IMR-90 (cell line): ENCODE measurements around the gene DDA1. TPM values are rescaled to one million over a fixed set of nuclear protein-coding genes. Genes with fewer than 3 reads are reported as not detected.

ENCODE experiments used
- ATAC-seq: fragments of 200-7000 bp; cut with Tn5 transposase; 2 replicates; pipeline ENCODE4 v1.9.1; 2020; ENCODE audit warnings: low read depth, mild to moderate bottlenecking, moderate library complexity
- BruUV-seq: library from RNA; stranded (reverse); fragments of 400-500 nt; replicated peaks from 2 replicates; lab custom pipeline; 2021; lab: Mats Ljungman, UMichigan
- CTCF ChIA-PET: fragments of 300-600 bp; formaldehyde crosslinking; extraction: SDS; loops from one replicate; lab custom pipeline; 2021; ENCODE audit warnings: antibody characterized with exemption; lab: Yijun Ruan, JAX
- POLR2A ChIA-PET: fragments of 300-600 bp; sonication (Branson Sonifier 250); formaldehyde crosslinking; loops from one replicate; lab custom pipeline; 2022; ENCODE audit warnings: antibody characterized with exemption; ENCODE audit not compliant: unreplicated experiment; lab: Charles Lee
- DNase-seq: peaks from one replicate; pipeline ENCODE4 v3.0.0; 2013
- H2AFZ ChIP-seq: replicated peaks from 2 replicates; pipeline ENCODE3; 2013; ENCODE audit warnings: low read length, mild to moderate bottlenecking; ENCODE audit not compliant: poor library complexity
- H2AK5ac ChIP-seq: 2 replicates; pipeline ENCODE4 v1.6.1; 2013; ENCODE audit warnings: low read depth, low read length, inconsistent platforms
- H2AK9ac ChIP-seq: replicated peaks from 2 replicates; pipeline ENCODE3; 2013; ENCODE audit warnings: mild to moderate bottlenecking, low read depth, low read length, moderate library complexity; ENCODE audit not compliant: poor library complexity
- H2BK120ac ChIP-seq: 2 replicates; pipeline ENCODE4 v1.6.1; 2013; ENCODE audit warnings: low read depth, low read length, inconsistent platforms
- H2BK15ac ChIP-seq: 3 replicates; pipeline ENCODE4 v1.6.1; 2013; ENCODE audit warnings: low read depth, low read length, inconsistent platforms
- H2BK20ac ChIP-seq: 2 replicates; pipeline ENCODE4 v1.6.1; 2013; ENCODE audit warnings: low read depth, mild to moderate bottlenecking, inconsistent platforms, low read length, moderate library complexity
- H2BK5ac ChIP-seq: 2 replicates; pipeline ENCODE4 v1.6.1; 2013; ENCODE audit warnings: mild to moderate bottlenecking, low read depth, low read length, inconsistent platforms; ENCODE audit not compliant: poor library complexity, severe bottlenecking
- H3K14ac ChIP-seq: replicated peaks from 2 replicates; pipeline ENCODE4 v1.6.1; 2013; ENCODE audit warnings: low read depth, low read length, inconsistent platforms
- H3K18ac ChIP-seq: 2 replicates; pipeline ENCODE4 v1.6.1; 2013; ENCODE audit warnings: low read depth, low read length, control low read depth
- H3K23ac ChIP-seq: 2 replicates; pipeline ENCODE4 v1.6.1; 2013; ENCODE audit warnings: low read depth, low read length, inconsistent platforms
- H3K27ac ChIP-seq: 2 replicates; pipeline ENCODE4 v1.5.1; 2013; ENCODE audit warnings: mild to moderate bottlenecking, control low read depth, low read length; ENCODE audit not compliant: insufficient read depth
- H3K27me3 ChIP-seq: 2 replicates; pipeline ENCODE4 v1.6.1; 2013; ENCODE audit warnings: low read length; ENCODE audit not compliant: control insufficient read depth, insufficient read depth
- H3K36me3 ChIP-seq: 2 replicates; pipeline ENCODE4 v1.6.1; 2013; ENCODE audit warnings: low read length, mixed read lengths; ENCODE audit not compliant: control insufficient read depth, insufficient read depth
- H3K4ac ChIP-seq: 2 replicates; pipeline ENCODE4 v1.6.1; 2013; ENCODE audit warnings: low read depth, low read length, inconsistent platforms
- H3K4me1 ChIP-seq: 2 replicates; pipeline ENCODE4 v1.6.1; 2013; ENCODE audit warnings: low read length, mixed read lengths; ENCODE audit not compliant: control insufficient read depth, insufficient read depth
- H3K4me2 ChIP-seq: 2 replicates; pipeline ENCODE4 v1.6.1; 2013; ENCODE audit warnings: low read depth, mild to moderate bottlenecking, control low read depth, low read length, moderate library complexity
- H3K4me3 ChIP-seq: 2 replicates; pipeline ENCODE4 v1.5.1; 2013; ENCODE audit warnings: low read depth, mild to moderate bottlenecking, control low read depth, low read length, moderate library complexity; ENCODE audit not compliant: insufficient read depth
- H3K56ac ChIP-seq: 2 replicates; pipeline ENCODE4 v1.6.1; 2013; ENCODE audit warnings: low read length, inconsistent platforms; ENCODE audit not compliant: insufficient read depth; ENCODE audit errors: extremely low read depth
- H3K79me1 ChIP-seq, 2 experiments: 2 replicates each; pipeline ENCODE4 v1.6.1; 2013; ENCODE audit warnings: low read length in 2 of 2, inconsistent platforms in 1 of 2, low read depth in 1 of 2
- H3K9ac ChIP-seq: 2 replicates; pipeline ENCODE4 v1.6.1; 2013; ENCODE audit warnings: low read depth, low read length, control low read depth
- H3K9me1 ChIP-seq: 2 replicates; pipeline ENCODE4 v1.6.1; 2013; ENCODE audit warnings: low read length, inconsistent platforms; ENCODE audit not compliant: insufficient read depth
- H3K9me3 ChIP-seq: 2 replicates; pipeline ENCODE4 v1.6.1; 2013; ENCODE audit warnings: low read length; ENCODE audit not compliant: control insufficient read depth, insufficient read depth
- H4K20me1 ChIP-seq: 2 replicates; pipeline ENCODE4 v1.6.1; 2013; ENCODE audit warnings: low read length, inconsistent platforms; ENCODE audit not compliant: insufficient read depth
- H4K5ac ChIP-seq: 2 replicates; pipeline ENCODE4 v1.6.1; 2013; ENCODE audit warnings: mild to moderate bottlenecking, low read depth, low read length, control low read depth
- H4K8ac ChIP-seq, 2 experiments: 2 replicates each; pipeline ENCODE4 v1.6.1; 2013; ENCODE audit warnings: low read depth in 2 of 2, low read length in 2 of 2, control low read depth in 1 of 2, inconsistent platforms in 1 of 2
- H4K91ac ChIP-seq: 2 replicates; pipeline ENCODE4 v1.6.1; 2013; ENCODE audit warnings: low read depth, low read length, inconsistent platforms; ENCODE audit not compliant: insufficient read depth
- CHD1 ChIP-seq: IDR thresholded peaks from 2 replicates; pipeline ENCODE4 v1.6.1; 2012; ENCODE audit warnings: low read depth, low read length, improper control_type of control experiment
- ELK1 ChIP-seq: fragments of 150-350 bp; IDR thresholded peaks from 2 replicates; pipeline ENCODE4 v1.6.1; 2016; ENCODE audit warnings: low read depth, mild to moderate bottlenecking, low read length, moderate library complexity, borderline replicate concordance
- MAZ ChIP-seq: IDR thresholded peaks from 2 replicates; pipeline ENCODE4 v1.6.1; 2012; ENCODE audit warnings: low read depth, mild to moderate bottlenecking, low read length, improper control_type of control experiment, moderate library complexity, borderline replicate concordance
- MXI1 ChIP-seq: IDR thresholded peaks from 2 replicates; pipeline ENCODE4 v1.6.1; 2012; ENCODE audit warnings: low read depth, mild to moderate bottlenecking, low read length, moderate library complexity, borderline replicate concordance
- NFE2L2 ChIP-seq: fragments of 150-350 bp; IDR thresholded peaks from 2 replicates; pipeline ENCODE4 v1.6.1; 2016; ENCODE audit warnings: low read depth, mild to moderate bottlenecking, low read length
- POLR2A ChIP-seq: IDR thresholded peaks from 2 replicates; pipeline ENCODE4 v1.6.1; 2012; ENCODE audit warnings: mild to moderate bottlenecking, low read depth, low read length
- RAD21 ChIP-seq: IDR thresholded peaks from 2 replicates; pipeline ENCODE4 v1.6.1; 2012; ENCODE audit warnings: low read length, improper control_type of control experiment
- RCOR1 ChIP-seq: IDR thresholded peaks from 2 replicates; pipeline ENCODE4 v1.6.1; 2012; ENCODE audit warnings: mild to moderate bottlenecking, low read length, improper control_type of control experiment; ENCODE audit not compliant: insufficient replicate concordance
- RFX5 ChIP-seq: IDR thresholded peaks from 2 replicates; pipeline ENCODE4 v1.8.0; 2012; ENCODE audit warnings: low read depth, mild to moderate bottlenecking, low read length, moderate library complexity
- WGBS, 2 experiments: methylation state at CpG; one replicate each; pipeline versions ENCODE4 v1.1.5 to v1.1.7; 2013; ENCODE audit warnings: missing lambda C conversion rate in 2 of 2; ENCODE audit not compliant: insufficient read length in 1 of 2; ENCODE audit errors: extremely low coverage in 2 of 2; 5-methylcytosine and 5-hydroxymethylcytosine counted together
- dilution Hi-C: fragments of 300-500 bp; cut with HindIII; formaldehyde crosslinking; loops from one replicate; pipeline ENCODE4 v1.14.3; 2018; ENCODE audit warnings: low sequenced_read_pairs; ENCODE audit not compliant: unreplicated experiment
- in situ Hi-C: fragments of 300-500 bp; cut with MboI; formaldehyde crosslinking; loops from 3 replicates; pipeline ENCODE4 v1.14.3; 2019; ENCODE audit warnings: low sequenced_read_pairs, inconsistent platforms, mixed read lengths
- intact Hi-C: fragments of 100-400 bp; cut with micrococcal nuclease; formaldehyde crosslinking; loops from 2 replicates; pipeline ENCODE4 v1.10.0; 2022
- polyA plus RNA-seq, 3 experiments: library from polyadenylated mRNA; depleted of rRNA; stranded (reverse); fragments of >200 nt; gene quantifications; 2 replicates each; pipeline ENCODE4 v1.2.3, GENCODE V29; 2012; ENCODE audit warnings: low replicate concordance in 1 of 3
- total RNA-seq: library from RNA; depleted of rRNA; stranded (reverse); fragments of >200 nt; gene quantifications from 2 replicates; pipeline ENCODE4 v1.2.3, GENCODE V29; 2012

The DDA1 gene
- total and polyA plus RNA-seq, 2 of the 4 experiments (the other 2 are of a cell fraction): 33.7 to 87.2 TPM

GRCh38 chr19:17347877-17348276 is 38.5 kb downstream of the DDA1 start:
- Histone ChIP-seq H3K9me3 (no peaks in the 10 kb centered on the region), H3K9ac (no peak overlapping the region), H3K27me3 (peaks cover 5% of the 10 kb centered on the region; the same call in 1 of the 2 replicates), H3K18ac (no peak overlapping the region), H2BK15ac (no peak overlapping the region), H2AK9ac (no peak overlapping the region), H3K9me1 (no peaks in the 10 kb centered on the region), H3K27ac (no peak overlapping the region), H3K14ac (no peak overlapping the region), H2BK20ac (no peak overlapping the region), H3K79me1 (no peaks in the 10 kb centered on the region), H3K23ac (no peak overlapping the region), H2AK5ac (no peak overlapping the region; the same call in 1 of the 2 replicates), H4K91ac (no peak overlapping the region), H4K5ac (no peak overlapping the region), H4K20me1 (no peaks in the 10 kb centered on the region; the same call in 1 of the 2 replicates), H2BK5ac (no peak overlapping the region), H2BK120ac (no peak overlapping the region), H3K4me3 (no peak overlapping the region), H3K56ac (no peak overlapping the region), H4K8ac (no peak overlapping the region), H3K4ac (no peak overlapping the region), H3K4me2 (no peak overlapping the region), H3K4me1 (0 out of 2 replicates have a peak, but pooled peaks cover 2% of the 10 kb centered on the region), H2AFZ (no peak overlapping the region), H3K36me3 (no peaks in the 10 kb centered on the region; the same call in 1 of the 2 replicates)
- ChIA-PET POLR2A (no interaction called here), CTCF (interaction anchor here (1.5 kb wide), 1 partner anchor 38 kb away, joined by 3 read pairs; no protein-coding TSS in a partner anchor)
- in situ Hi-C loops (loop anchor here (5.0 kb wide), 1 partner anchor 39 kb away; no protein-coding TSS in a partner anchor), intact Hi-C loops (loop anchor here (2.0 kb wide), 1 partner anchor 507 kb away; no protein-coding TSS in a partner anchor), dilution Hi-C loops (no loop called here)
- ATAC-seq: no peak
- no CpG with 5 or more reads among the region's 2 CpGs for WGBS, 2 experiments
- TF ChIP-seq ELK1 (no peak), NFE2L2 (no peak), CHD1 (no peak), MAZ (no peak), MXI1 (no peak), POLR2A (no peak), RAD21 (no peak), RFX5 (no peak), RCOR1 (no peak)
- BruUV-seq: no TSS peak
- DNase-seq: no peak
